Measurements from ENCODE around the gene PLCB3. TPM values are rescaled to one million over a fixed set of nuclear protein-coding genes. Genes with fewer than 3 reads are reported as not detected.

PLCB3 gene
- total and polyA plus RNA-seq, 2 experiments from 2014 or later = 10.6 to 24.7 TPM

DNA sequence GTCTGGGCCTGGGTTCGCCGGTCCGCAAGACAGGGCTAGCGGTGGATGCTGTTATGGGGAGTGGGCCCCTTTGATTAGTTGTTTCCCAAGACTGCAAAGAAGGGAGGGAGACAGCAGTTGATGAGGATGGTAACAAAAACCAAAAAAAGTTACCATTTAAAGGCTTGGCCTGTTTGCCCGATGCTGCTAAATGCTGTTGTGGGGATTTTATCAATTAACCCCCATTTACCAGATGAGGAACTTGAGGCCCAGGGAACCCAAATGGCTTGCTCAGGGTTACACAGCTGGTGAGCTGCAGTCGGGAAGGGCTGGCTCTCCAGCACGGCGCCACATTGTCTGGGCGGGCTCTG lies 28.7 kb upstream of the PLCB3 start:
- H3K4me3 ChIP-seq = no peak overlapping the region
- TF ChIP-seq CTCF (IDR thresholded peaks at IDR 0.05; ENCODE audit: low read depth, low read length) = no peak
- peaks cover 14% of the 10 kb centered on the region for H3K4me1 ChIP-seq (ENCODE audit: low read depth)
- no peaks in the 10 kb centered on the region for H3K27me3 ChIP-seq
- DNase-seq (ENCODE audit: low read depth in 1 of 2, low spot score in 1 of 2) = no peak
- H3K36me3 ChIP-seq = peaks cover 4% of the 10 kb centered on the region
- no peaks in the 10 kb centered on the region for H3K9me3 ChIP-seq (ENCODE audit: low read depth)
- H3K27ac ChIP-seq = peak overlapping the region; percentile 14

GRCh38 chr11:64223001-64223651 lies 28.2 kb upstream of the PLCB3 start:
- H3K4me1 ChIP-seq (ENCODE audit: low read depth) = peaks cover 14% of the 10 kb centered on the region
- peak overlapping the region; percentile 23 for H3K27ac ChIP-seq
- no peak for DNase-seq (ENCODE audit: low read depth in 1 of 2, low spot score in 1 of 2)
- H3K36me3 ChIP-seq = peaks cover 4% of the 10 kb centered on the region
- H3K9me3 ChIP-seq (ENCODE audit: low read depth) = no peaks in the 10 kb centered on the region
- H3K27me3 ChIP-seq = no peaks in the 10 kb centered on the region
- TF ChIP-seq CTCF (IDR thresholded peaks at IDR 0.05; ENCODE audit: low read depth, low read length) = no peak
- no peak overlapping the region for H3K4me3 ChIP-seq

DNA sequence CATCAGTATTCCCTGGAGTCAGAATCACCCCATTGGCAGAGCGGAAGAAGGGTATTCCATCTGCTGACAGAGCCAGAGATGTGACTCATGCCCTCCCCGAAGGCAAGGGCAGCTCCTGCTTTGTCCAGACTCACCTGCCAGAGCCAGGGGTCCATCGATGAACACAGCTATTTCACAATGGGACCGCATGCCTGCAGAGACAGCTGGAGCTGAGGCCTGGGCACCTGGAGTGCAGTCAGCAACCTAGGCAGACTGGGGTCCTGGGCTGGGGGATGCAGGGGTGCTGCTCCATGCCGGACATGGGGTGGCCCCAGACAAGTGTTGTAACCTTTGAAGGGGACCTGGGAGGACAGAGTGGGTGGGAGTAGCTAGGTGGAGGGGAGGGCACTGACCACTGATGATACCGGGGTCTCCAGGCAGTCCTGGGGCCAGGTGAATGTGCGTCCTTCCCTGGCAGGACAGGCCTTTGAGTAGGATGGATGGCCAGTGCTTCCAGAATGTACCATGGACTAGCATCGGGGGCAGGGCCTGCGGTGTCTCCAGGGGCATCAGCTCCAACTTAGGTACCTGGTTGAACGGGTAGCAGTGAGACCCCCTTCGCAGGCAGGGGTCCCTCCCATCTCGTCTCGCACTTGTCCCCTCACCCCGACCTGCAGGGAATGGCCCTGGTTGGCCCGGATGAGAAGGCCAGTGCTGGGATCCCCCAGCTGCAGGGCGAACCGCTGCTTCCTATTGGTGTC lies 27.0 kb upstream of the PLCB3 start:
- no peaks in the 10 kb centered on the region for H3K9me3 ChIP-seq (ENCODE audit: low read depth)
- no peaks in the 10 kb centered on the region for H3K27me3 ChIP-seq
- H3K4me3 ChIP-seq = no peak overlapping the region
- DNase-seq (ENCODE audit: low read depth in 1 of 2, low spot score in 1 of 2) = no peak
- H3K4me1 ChIP-seq (ENCODE audit: low read depth) = peaks cover 14% of the 10 kb centered on the region
- H3K27ac ChIP-seq = no peak overlapping the region
- H3K36me3 ChIP-seq = peaks cover 4% of the 10 kb centered on the region
- TF ChIP-seq CTCF (IDR thresholded peaks at IDR 0.05; ENCODE audit: low read depth, low read length) = no peak

DNA sequence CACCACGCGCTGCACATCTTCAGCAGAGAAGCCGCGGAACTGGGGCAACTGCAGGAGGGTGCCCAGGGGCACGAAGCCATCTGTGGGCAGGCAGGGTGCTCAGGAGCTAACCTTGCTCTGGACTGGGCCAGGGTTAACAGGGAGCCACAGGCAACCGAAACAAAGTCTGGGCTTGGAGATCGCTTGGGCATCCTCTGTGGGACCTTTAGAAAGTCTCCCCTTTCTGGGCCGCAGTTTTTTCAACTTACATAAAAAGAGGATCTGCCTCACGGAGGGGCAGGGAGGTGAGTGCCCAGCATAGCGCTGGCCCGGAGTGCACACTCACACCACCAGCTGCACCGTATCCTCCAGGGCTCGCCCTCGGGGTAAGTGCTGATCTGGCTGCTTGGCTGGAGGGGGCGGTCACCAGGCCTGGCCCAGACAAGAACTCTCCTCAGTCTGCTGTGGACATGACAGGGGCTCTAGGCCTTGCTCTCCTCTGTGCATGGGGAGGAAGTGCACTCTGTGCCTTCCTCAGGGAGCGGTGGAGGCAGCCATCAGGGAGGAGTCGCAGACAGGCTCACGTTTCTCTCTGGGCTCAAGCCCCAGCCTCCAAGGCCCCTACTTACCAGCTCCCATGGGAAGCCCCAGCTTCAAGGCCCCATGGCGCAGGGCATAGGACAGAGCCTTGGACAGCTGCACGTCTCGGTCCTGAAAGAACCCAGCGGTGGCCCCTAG lies 26.3 kb upstream of the PLCB3 start:
- DNase-seq (ENCODE audit: low read depth in 1 of 2, low spot score in 1 of 2) = no peak
- Histone ChIP-seq H3K27ac (peak overlapping the region; percentile 65), H3K36me3 (peaks cover 4% of the 10 kb centered on the region)

More for the DNA sequence above, 26.3 kb upstream of the PLCB3 start:
- H3K9me3 ChIP-seq (ENCODE audit: low read depth) = no peaks in the 10 kb centered on the region
- H3K27me3 ChIP-seq = no peaks in the 10 kb centered on the region
- TF ChIP-seq CTCF (IDR thresholded peaks at IDR 0.05; ENCODE audit: low read depth, low read length) = no peak
- H3K4me3 ChIP-seq = peak overlapping the region; percentile 68
- H3K4me1 ChIP-seq (ENCODE audit: low read depth) = peaks cover 20% of the 10 kb centered on the region

Data from cardiac muscle cell (in vitro differentiated cells and primary cell).